ENCODE data around the gene CDC7. TPM values are rescaled to one million over a fixed set of nuclear protein-coding genes. Genes with fewer than 3 reads are reported as not detected.
A peak's percentile ranks its signal among the peaks of the same experiment; 100 is the strongest.

CDC7 gene
- total and polyA plus RNA-seq, 2 of the 13 experiments (the other 11 are each of a cell fraction or from before 2014, with no cell fraction given), result 2.5 to 12.6 TPM

DNA sequence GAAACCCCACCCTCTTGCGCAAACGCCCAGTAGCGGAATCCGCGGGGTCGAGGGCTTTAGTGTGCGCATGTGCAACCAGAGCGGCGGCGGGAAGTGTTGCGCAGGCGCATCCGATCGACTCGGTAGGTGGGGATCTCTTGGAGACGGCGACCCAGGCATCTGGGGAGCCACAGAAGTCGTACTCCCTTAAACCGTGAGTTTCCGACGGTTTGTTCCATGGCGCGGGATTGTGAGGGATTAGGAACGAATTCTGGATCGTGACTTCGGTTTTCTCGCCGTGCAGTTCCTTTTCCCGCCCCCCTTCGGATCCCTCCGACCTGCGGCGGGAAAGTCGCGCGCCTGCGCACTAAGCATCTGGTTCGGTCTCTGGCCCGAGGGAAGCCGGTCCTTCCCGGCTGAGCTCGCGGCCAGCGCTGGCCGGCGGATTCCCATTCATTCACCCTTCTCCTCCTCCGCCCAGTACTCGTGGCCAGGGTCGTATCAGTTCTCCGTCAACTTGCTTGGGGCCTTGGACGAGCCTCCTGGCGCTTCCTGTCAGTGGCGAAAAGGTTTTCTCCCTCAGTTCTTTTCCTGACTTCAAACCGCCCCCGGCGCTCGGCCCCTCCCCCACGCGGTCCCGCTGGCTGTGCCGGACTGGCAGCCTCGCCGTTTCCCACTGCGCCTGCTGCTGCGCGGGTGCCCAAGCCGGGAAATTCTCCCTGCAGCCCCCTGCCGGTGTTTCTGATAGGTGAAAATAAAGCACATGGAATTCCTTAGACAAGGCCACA is at the start of gene CDC7 (continued):
- TF ChIP-seq, protein P1, sequence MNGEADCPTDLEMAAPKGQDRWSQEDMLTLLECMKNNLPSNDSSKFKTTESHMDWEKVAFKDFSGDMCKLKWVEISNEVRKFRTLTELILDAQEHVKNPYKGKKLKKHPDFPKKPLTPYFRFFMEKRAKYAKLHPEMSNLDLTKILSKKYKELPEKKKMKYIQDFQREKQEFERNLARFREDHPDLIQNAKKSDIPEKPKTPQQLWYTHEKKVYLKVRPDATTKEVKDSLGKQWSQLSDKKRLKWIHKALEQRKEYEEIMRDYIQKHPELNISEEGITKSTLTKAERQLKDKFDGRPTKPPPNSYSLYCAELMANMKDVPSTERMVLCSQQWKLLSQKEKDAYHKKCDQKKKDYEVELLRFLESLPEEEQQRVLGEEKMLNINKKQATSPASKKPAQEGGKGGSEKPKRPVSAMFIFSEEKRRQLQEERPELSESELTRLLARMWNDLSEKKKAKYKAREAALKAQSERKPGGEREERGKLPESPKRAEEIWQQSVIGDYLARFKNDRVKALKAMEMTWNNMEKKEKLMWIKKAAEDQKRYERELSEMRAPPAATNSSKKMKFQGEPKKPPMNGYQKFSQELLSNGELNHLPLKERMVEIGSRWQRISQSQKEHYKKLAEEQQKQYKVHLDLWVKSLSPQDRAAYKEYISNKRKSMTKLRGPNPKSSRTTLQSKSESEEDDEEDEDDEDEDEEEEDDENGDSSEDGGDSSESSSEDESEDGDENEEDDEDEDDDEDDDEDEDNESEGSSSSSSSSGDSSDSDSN (CRISPR knock-in tag; IDR thresholded peaks at IDR 0.05), result peak; percentile 92
- TF ChIP-seq ZNF513 (CRISPR knock-in tag; conservative IDR thresholded peaks at IDR 0.05), result no peak
- TF ChIP-seq FIP1L1 (IDR thresholded peaks at IDR 0.05; ENCODE audit: borderline replicate concordance, insufficient read depth, low read depth, low read length), result 0 out of 2 replicates have a peak, but pooled peaks have one; percentile 85
- peak; percentile 53; the same call in 1 of the 2 replicates for TF ChIP-seq TSC22D2 (CRISPR knock-in tag; IDR thresholded peaks at IDR 0.05; ENCODE audit: borderline replicate concordance)
- TF ChIP-seq MBD4 (IDR thresholded peaks at IDR 0.05; ENCODE audit: borderline replicate concordance, low read length), result no peak
- TF ChIP-seq PATZ1 (CRISPR knock-in tag; IDR thresholded peaks at IDR 0.05), result 0 out of 2 replicates have a peak, but pooled peaks have one; percentile 31
- peak; percentile 78; the same call in 1 of the 2 replicates for TF ChIP-seq DMAP1 (CRISPR knock-in tag; IDR thresholded peaks at IDR 0.05)
- peak; percentile 19; the same call in 1 of the 3 replicates for TF ChIP-seq MXI1 (IDR thresholded peaks at IDR 0.05; ENCODE audit: borderline replicate concordance, low read depth, low read length)
- peak; percentile 47; the same call in 1 of the 2 replicates for TF ChIP-seq TBX2 (CRISPR knock-in tag; IDR thresholded peaks at IDR 0.05; ENCODE audit: borderline replicate concordance)
- TF ChIP-seq SNAPC4 (CRISPR knock-in tag; IDR thresholded peaks at IDR 0.05), result 0 out of 2 replicates have a peak, but pooled peaks have one; percentile 38
- TF ChIP-seq MLX (CRISPR knock-in tag; IDR thresholded peaks at IDR 0.05), result no peak
- no peak for TF ChIP-seq ZNF530 (CRISPR knock-in tag; IDR thresholded peaks at IDR 0.05; ENCODE audit: low read depth)

Data from HepG2 (cell line).